GM19372 (cell line): ENCODE measurements around the gene ZNF775.
A peak's percentile ranks its signal among the peaks of the same experiment; 100 is the strongest.

Source experiments
- ATAC-seq: cut with Tn5 transposase; IDR thresholded peaks from one replicate; pipeline ENCODE4 v1.9.1; 2021; ENCODE audit warnings: mild to moderate bottlenecking, low read depth, moderate library complexity; ENCODE audit not compliant: unreplicated experiment

Gene ZNF775

DNA sequence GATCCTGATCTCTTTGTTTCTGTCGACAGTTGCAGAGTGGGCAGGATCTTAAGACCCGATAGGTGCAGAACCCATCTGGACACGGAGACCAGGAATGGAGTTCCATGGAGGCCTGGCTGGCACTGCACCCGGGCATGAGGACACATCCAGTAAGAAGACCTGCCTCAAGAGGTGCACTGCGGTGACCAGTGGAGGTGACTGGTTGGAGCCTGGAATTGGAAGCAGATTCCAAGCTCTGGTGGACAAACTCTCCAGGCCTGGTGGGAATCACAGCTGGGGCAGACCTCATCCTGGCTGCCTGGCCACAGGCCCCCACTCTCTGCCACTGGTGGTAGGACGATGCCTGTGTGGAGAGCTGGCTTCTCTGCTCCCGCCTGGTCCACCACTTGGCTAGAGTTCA, 31.0 kb downstream of the ZNF775 start:
- ATAC-seq = no peak

- no peak for ATAC-seq
Measured at GRCh38 chr7:150410680-150411346, 31.7 kb downstream of the ZNF775 start.

DNA sequence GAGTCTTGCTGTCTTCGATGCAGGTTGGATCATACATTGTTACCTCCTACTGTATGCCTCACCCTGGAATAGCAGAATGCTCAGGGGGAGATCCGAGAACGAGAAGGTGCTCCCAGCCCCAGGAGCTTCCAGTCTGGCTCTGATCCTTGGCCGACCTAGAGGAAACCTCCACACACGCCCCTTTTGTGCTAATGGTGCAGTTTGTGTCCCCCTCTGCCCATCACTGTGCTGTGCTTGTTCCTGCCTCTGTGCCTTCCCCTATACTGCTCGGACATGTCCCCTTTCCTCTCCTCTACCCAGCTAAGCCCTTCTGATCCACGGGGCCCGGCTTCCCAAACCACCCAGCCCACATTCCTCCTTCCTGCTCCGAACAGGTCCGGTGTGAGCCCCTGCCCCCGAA, 32.5 kb downstream of the ZNF775 start:
- no peak for ATAC-seq

DNA sequence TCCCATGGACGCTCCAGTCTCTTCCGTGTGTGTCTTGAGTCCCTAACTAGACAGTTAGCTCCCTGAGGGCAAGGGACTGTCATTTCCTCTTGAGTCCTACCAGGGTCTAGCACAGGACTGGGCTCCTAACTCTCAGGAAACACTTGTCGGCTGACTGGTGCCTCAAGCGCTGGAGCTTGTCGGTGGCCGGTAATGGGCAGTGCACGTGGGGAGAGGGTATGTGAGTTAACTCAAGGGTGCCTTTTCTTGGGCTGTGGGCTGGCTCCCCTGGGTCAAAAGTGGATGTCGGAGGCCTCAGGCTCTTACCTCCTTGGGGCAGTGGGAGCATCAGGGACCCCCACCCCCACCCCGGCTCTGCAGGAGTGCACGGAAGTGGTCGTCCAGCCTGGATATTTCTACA, 32.9 kb downstream of the ZNF775 start:
- ATAC-seq = no peak

GRCh38 chr7:150412518-150413488, 33.7 kb downstream of the ZNF775 start:
- ATAC-seq = no peak

DNA sequence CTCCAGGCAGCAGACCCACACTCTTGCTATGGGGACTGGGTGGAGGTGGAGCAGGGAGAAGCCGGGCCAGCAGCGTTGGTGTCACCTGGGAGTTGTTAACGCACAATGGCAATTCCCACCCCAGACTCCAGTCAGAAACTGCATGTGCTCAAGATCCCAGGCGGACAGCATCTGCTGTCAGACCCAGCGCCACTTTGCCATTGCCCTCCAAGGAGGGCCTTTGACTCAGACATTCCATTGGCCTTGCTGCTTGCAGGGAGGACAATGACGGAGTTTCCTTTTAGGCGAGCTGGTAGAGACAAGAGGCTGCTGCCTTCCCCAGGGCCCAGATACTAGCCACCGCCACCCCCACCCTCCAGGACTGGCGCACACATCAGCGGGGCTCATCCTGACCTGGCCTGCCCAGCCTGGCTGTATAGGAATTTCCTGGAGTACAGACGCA, 34.5 kb downstream of the ZNF775 start:
- ATAC-seq = no peak

GRCh38 chr7:150415161-150416153, 36.3 kb downstream of the ZNF775 start:
- ATAC-seq = no peak

GRCh38 chr7:150417239-150417638, 38.1 kb downstream of the ZNF775 start:
- no peak for ATAC-seq

GRCh38 chr7:150417863-150418262, 38.7 kb downstream of the ZNF775 start:
- ATAC-seq = no peak

GRCh38 chr7:150420242-150420641, 41.1 kb downstream of the ZNF775 start:
- ATAC-seq = no peak

DNA sequence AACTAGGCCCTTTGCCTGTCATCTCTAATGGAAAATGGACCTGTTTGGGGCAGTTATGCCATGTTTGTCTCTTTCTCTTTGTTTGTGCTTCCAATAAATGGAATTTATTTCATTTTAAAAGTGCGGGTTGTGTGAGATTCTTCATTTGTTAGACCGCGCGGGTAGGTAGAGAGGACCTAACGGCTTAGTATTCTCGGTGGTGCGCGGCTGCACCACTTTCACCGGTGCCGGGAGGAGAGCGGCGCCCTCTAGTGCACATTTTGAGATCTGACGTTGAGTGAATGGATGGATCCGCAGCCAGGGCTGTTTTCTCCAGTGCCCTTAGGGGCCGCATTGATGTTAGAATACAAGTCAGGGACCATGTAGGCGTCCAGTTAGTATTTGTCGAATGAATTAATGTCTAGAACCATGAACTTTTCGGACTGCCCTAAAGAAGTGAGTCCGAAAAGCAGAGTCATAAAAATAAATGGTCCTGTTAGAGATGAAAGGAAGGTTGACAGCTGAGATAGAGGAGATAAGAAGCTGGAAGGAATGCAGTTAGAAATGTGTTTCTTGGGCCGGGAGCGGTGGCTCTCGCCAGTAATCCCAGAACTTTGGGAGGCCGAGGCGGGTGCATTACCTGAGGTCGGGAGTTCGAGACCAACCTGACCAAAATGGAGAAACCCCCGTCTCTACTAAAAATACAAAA, 42.0 kb downstream of the ZNF775 start:
- peak; percentile 97 for ATAC-seq

GRCh38 chr7:150421831-150422230, 42.7 kb downstream of the ZNF775 start:
- ATAC-seq = no peak

DNA sequence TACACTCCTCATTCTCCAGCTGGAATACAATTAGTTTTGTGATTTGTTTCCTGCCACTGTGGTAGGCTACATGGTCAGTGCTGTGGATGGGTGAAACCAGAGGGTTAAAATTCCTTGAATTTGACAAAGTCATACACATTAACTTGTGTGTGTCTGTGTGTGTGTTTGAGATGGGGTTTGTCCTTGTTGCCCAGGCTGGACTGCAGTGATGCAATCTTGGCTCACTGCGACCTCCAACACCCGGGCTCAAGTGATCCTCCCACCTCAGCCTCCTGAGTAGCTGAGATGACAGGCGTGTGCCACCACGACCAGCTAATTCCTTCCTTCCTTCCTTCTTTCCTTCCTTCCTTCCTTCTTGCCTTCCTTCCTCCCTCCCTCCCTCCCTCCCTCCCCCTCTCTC, 46.5 kb downstream of the ZNF775 start:
- no peak for ATAC-seq

- ATAC-seq = no peak
Measured at GRCh38 chr7:150428671-150429451, 49.7 kb downstream of the ZNF775 start.

DNA sequence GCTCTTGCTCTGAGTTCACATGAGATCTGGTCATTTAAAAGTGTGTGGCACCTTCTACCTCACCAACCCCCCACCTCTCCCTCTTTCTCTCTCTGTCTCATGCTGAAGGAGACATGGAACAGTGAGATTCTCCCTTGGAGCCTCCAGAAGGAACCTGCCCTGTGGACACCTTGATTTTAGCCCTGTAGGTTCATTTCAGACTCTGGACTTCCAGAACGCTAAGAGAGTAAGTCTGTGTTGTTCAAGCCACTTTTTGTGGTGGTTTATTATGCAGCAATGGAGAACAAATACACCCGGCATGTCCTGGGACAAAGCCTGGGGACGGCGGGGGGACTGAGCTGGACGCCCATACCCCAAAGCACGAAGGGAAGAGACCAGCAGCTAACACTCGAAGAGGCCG, 50.6 kb downstream of the ZNF775 start:
- no peak for ATAC-seq

DNA sequence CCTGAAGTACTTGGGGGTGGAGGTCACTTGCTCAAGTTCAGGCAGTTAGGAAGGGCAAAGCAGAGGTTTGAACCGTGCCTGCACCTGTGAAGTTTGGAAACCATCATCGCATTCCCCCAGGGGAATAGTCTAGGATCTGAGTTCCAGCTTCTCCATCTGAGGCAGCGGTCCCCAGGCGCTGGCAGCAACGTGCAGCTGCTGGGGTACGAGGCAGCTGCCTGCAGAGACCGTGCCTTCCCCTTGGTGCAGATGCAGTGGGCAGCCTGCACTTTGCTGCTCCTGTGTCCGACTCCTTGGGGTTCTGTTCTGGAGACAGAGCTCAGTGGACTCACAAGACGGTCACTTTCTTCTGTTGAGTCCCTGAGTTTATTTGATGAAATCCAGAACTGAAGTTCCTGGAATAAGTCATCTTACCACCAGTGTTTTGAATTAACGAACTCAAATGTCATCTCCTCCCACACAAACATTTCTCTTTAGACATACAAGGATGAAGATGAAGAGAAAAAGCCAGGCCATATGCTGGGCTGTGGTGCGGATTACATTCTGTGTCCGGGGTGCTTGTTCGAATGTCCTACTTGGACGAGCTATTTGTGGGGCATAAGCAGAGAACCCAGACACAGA, 51.4 kb downstream of the ZNF775 start:
- ATAC-seq = no peak

- ATAC-seq = no peak
Measured at GRCh38 chr7:150431839-150432658, 52.9 kb downstream of the ZNF775 start.
